ENCODE results near the gene INF2. TPM values are rescaled to one million over a fixed set of nuclear protein-coding genes. Genes with fewer than 3 reads are reported as not detected.

The INF2 gene
- 90.9 and 92.3 TPM in 2 replicates for total RNA-seq

GRCh38 chr14:104689109-104689880 lies at the start of gene INF2:
Gene INF2 (plus strand): TSS chr14:104689618. CDS start chr14:104701366, 11,748 bp downstream.
- Mint-ChIP-seq H3K27me3 (peaks cover 2% of the 10 kb centered on the region), H3K4me3 (peak within 1 kb of the TSS; percentile 84), H3K36me3 (ENCODE audit: low read depth) (peaks cover 5% of the 10 kb centered on the region), H3K4me1 (peaks cover 47% of the 10 kb centered on the region), H3K9me3 (no peaks in the 10 kb centered on the region), H3K27ac (peak within 1 kb of the TSS; percentile 58)
- intact Hi-C loops (cut with micrococcal nuclease) = loop anchor here (1.0 to 5.0 kb wide), 3 partner anchors 12 to 37 kb away; no protein-coding TSS in a partner anchor
- DNase-seq = peak; percentile 86

- Mint-ChIP-seq H3K36me3 (ENCODE audit: low read depth) (no peaks in the 10 kb centered on the region), H3K4me1 (no peaks in the 10 kb centered on the region), H3K27ac (no peak overlapping the region), H3K9me3 (peaks cover 2% of the 10 kb centered on the region), H3K4me3 (no peak overlapping the region), H3K27me3 (peaks cover 5% of the 10 kb centered on the region)
- DNase-seq = peak; percentile 84
- intact Hi-C loops (cut with micrococcal nuclease) = loop anchor here (10.0 kb wide), 1 partner anchor 505 kb away; the partner anchor contains the start of gene KIF26A
Observed at GRCh38 chr14:104639885-104640548, 49.4 kb upstream of the INF2 start.

- Mint-ChIP-seq H3K36me3 (ENCODE audit: low read depth) (no peaks in the 10 kb centered on the region), H3K27me3 (peaks cover 5% of the 10 kb centered on the region), H3K27ac (no peak overlapping the region), H3K4me3 (no peak overlapping the region), H3K9me3 (peaks cover 5% of the 10 kb centered on the region), H3K4me1 (no peaks in the 10 kb centered on the region)
- intact Hi-C loops (cut with micrococcal nuclease) = loop anchor here (10.0 kb wide), 1 partner anchor 506 kb away; the partner anchor contains the start of gene KIF26A
- no peak for DNase-seq
Observed at GRCh38 chr14:104640681-104641080, 48.7 kb upstream of the INF2 start.

- Mint-ChIP-seq H3K27me3 (peaks cover 5% of the 10 kb centered on the region), H3K27ac (no peak overlapping the region), H3K36me3 (ENCODE audit: low read depth) (no peaks in the 10 kb centered on the region), H3K9me3 (peaks cover 5% of the 10 kb centered on the region), H3K4me1 (no peaks in the 10 kb centered on the region), H3K4me3 (no peak overlapping the region)
- no peak for DNase-seq
- intact Hi-C loops (cut with micrococcal nuclease) = loop anchor here (10.0 kb wide), 1 partner anchor 507 kb away; the partner anchor contains the start of gene KIF26A
Observed at GRCh38 chr14:104641753-104642539, 47.5 kb upstream of the INF2 start.

- DNase-seq = no peak
- H3K27me3 Mint-ChIP-seq = peaks cover 6% of the 10 kb centered on the region
- H3K4me3 Mint-ChIP-seq = no peak overlapping the region
- peaks cover 5% of the 10 kb centered on the region for H3K9me3 Mint-ChIP-seq
- no peak overlapping the region for H3K27ac Mint-ChIP-seq
- H3K36me3 Mint-ChIP-seq (ENCODE audit: low read depth) = no peaks in the 10 kb centered on the region
- intact Hi-C loops (cut with micrococcal nuclease) = loop anchor here (10.0 kb wide), 1 partner anchor 508 kb away; the partner anchor contains the start of gene KIF26A
- H3K4me1 Mint-ChIP-seq = no peaks in the 10 kb centered on the region
Observed at GRCh38 chr14:104642540-104642868, 46.9 kb upstream of the INF2 start.

DNA sequence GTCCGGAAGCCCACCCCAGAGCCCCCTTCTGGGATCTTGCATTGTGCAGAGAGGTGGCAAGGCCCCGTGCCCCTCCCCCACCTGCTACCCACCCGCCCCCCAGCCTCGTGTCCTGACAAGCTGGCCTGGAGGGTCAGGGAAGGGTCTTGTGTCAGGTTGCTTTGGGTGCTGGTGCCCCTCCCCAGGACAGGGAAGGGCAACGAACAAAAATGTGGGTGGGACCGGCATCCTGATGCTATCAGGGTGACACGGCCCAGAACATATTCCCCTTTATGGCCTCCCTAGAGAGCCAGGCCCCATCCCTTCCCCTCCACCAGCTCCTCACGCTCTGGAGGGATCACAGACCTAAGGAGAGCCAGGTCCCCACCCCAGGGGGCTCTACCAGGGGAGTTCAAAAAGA lies 46.1 kb upstream of the INF2 start:
- Mint-ChIP-seq H3K4me1 (no peaks in the 10 kb centered on the region), H3K36me3 (ENCODE audit: low read depth) (no peaks in the 10 kb centered on the region)
- intact Hi-C loops (cut with micrococcal nuclease) = loop anchor here (10.0 kb wide), 1 partner anchor 509 kb away; the partner anchor contains the start of gene KIF26A

GRCh38 chr14:104644091-104644635 lies 45.3 kb upstream of the INF2 start:
- H3K9me3 Mint-ChIP-seq = peaks cover 5% of the 10 kb centered on the region
- no peak overlapping the region for H3K4me3 Mint-ChIP-seq
- H3K36me3 Mint-ChIP-seq (ENCODE audit: low read depth) = no peaks in the 10 kb centered on the region
- H3K4me1 Mint-ChIP-seq = no peaks in the 10 kb centered on the region
- H3K27ac Mint-ChIP-seq = no peak overlapping the region
- DNase-seq = no peak
- intact Hi-C loops (cut with micrococcal nuclease) = loop anchor here (10.0 kb wide), 1 partner anchor 509 kb away; the partner anchor contains the start of gene KIF26A
- H3K27me3 Mint-ChIP-seq = peaks cover 5% of the 10 kb centered on the region

More for the DNA sequence above, 46.1 kb upstream of the INF2 start:
- Mint-ChIP-seq H3K27me3 (peaks cover 4% of the 10 kb centered on the region), H3K9me3 (peaks cover 5% of the 10 kb centered on the region), H3K27ac (no peak overlapping the region), H3K4me3 (no peak overlapping the region)
- no peak for DNase-seq

GRCh38 chr14:104644656-104645378 lies 44.6 kb upstream of the INF2 start:
- peaks cover 11% of the 10 kb centered on the region for H3K27me3 Mint-ChIP-seq
- peaks cover 5% of the 10 kb centered on the region for H3K9me3 Mint-ChIP-seq
- H3K4me3 Mint-ChIP-seq = no peak overlapping the region
- DNase-seq = no peak
- H3K36me3 Mint-ChIP-seq (ENCODE audit: low read depth) = no peaks in the 10 kb centered on the region
- no peaks in the 10 kb centered on the region for H3K4me1 Mint-ChIP-seq
- H3K27ac Mint-ChIP-seq = no peak overlapping the region
- intact Hi-C loops (cut with micrococcal nuclease) = loop anchor here (10.0 kb wide), 1 partner anchor 510 kb away; the partner anchor contains the start of gene KIF26A

DNA sequence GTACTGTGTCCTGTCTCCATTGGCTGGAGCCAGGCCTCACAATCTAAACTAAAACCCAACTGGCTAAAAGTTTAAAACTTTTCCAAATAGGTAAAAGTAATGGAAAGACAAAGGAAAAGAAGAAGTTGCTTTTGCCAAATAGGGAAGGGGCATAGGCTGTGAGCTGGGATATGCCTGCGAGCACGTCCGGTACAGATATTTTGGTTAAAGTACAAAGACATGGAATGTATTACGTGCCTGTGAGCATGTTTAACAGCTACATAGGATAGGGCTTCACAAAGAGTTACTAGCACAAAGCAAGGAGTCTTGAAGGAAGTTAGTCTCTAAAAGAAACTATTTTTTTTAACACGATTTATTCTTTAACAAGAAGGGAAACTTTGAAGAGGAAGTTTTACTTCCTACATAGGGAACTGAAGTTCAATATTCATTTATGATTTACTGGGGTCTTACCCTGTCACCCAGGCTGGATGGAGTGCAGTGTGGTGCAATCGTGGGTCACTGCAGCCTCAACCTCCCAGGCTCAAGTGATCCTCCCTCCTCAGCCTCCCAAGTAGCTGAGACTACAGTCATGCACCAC lies 41.9 kb upstream of the INF2 start:
- H3K27me3 Mint-ChIP-seq = peaks cover 12% of the 10 kb centered on the region
- intact Hi-C loops (cut with micrococcal nuclease) = loop anchor here (10.0 kb wide), 1 partner anchor 513 kb away; the partner anchor contains the start of gene KIF26A
- H3K27ac Mint-ChIP-seq = no peak overlapping the region
- no peaks in the 10 kb centered on the region for H3K4me1 Mint-ChIP-seq
- H3K36me3 Mint-ChIP-seq (ENCODE audit: low read depth) = no peaks in the 10 kb centered on the region
- no peak for DNase-seq
- no peak overlapping the region for H3K4me3 Mint-ChIP-seq
- H3K9me3 Mint-ChIP-seq = peaks cover 9% of the 10 kb centered on the region

DNA sequence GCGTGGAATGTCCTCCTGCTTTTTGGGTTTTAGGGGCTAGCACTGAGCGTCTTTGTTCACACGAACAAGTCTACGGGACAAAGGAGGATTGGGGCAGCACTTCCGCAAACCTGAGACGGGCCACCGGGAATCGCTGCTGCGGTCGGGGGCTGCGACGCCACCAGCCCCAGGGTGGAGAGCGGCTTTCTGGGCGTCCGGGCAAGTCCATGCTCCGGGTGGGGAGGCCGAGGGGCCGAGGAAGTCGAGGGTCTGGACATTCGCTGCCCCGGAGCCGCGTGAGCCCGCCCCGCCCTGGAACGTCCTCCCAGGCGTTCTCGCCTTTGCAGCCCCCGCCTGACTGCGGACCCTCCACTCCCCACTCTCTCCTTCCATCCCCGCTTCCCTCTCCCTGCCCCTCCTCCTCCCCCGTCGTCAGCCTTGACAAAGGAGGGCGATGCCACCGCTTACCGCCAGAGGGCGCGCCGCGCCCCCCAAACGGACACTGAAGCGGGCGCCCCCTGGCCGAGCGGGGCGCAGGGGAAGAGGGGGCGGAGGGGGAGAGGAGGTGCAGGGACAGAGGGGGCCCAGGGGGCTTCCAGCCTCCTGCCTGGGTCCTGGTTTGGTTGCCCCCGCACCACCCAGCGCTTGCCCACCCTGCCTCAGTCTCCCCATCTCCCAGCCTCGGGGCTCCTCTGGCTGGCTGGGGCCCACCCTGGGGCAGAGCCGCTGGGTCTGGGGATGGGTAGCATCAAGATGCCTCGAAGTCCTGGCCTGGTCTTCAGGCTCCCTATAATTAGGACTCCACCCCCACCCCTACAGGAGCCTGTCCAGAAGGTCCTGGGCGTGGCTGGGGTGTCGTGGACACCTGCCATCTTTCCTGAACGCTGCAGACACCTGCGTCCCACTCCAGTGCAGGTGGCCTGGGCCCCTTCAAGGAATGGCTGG lies 39.1 kb upstream of the INF2 start:
- no peak overlapping the region for H3K27ac Mint-ChIP-seq
- H3K4me3 Mint-ChIP-seq = peak overlapping the region; percentile 59
- H3K27me3 Mint-ChIP-seq = peaks cover 11% of the 10 kb centered on the region
- peaks cover 14% of the 10 kb centered on the region for H3K9me3 Mint-ChIP-seq
- no peaks in the 10 kb centered on the region for H3K4me1 Mint-ChIP-seq
- no peaks in the 10 kb centered on the region for H3K36me3 Mint-ChIP-seq (ENCODE audit: low read depth)
- intact Hi-C loops (cut with micrococcal nuclease) = loop anchor here (1.0 to 5.0 kb wide), 2 partner anchors 37 to 58 kb away; partner anchors contain the start of gene INF2
- DNase-seq = peak; percentile 89

GRCh38 chr14:104650981-104651875 lies 38.2 kb upstream of the INF2 start:
- H3K27me3 Mint-ChIP-seq = peaks cover 17% of the 10 kb centered on the region
- H3K36me3 Mint-ChIP-seq (ENCODE audit: low read depth) = no peaks in the 10 kb centered on the region
- no peak for DNase-seq
- H3K27ac Mint-ChIP-seq = no peak overlapping the region
- H3K9me3 Mint-ChIP-seq = peaks cover 14% of the 10 kb centered on the region
- no peak overlapping the region for H3K4me3 Mint-ChIP-seq
- H3K4me1 Mint-ChIP-seq = no peaks in the 10 kb centered on the region
- intact Hi-C loops (cut with micrococcal nuclease) = loop anchor here (1.0 to 5.0 kb wide), 2 partner anchors 36 to 57 kb away; partner anchors contain the start of gene INF2

Measured in activated CD4-positive, alpha-beta T cell treated with anti-CD3 and anti-CD28 coated beads, Interleukin-2, amount 10 ng/mL, durations not matched to agents 24 days and 14 days (primary cell).